Endothelial cell of umbilical vein (primary cell): ENCODE data around the gene NR6A1. TPM values are rescaled to one million over a fixed set of nuclear protein-coding genes. Genes with fewer than 3 reads are reported as not detected.

Experiments
- BruUV-seq: library from RNA; stranded (reverse); fragments of 400-500 nt; replicated peaks from 2 replicates; lab custom pipeline; 2021; lab: Mats Ljungman, UMichigan
- CTCF ChIA-PET: fragments of 300-600, 350-600 bp; sonication (Branson Sonifier 250); formaldehyde crosslinking; loops from one replicate; lab custom pipeline; 2021; ENCODE audit warnings: antibody characterized with exemption, inconsistent platforms; lab: Charles Lee
- POLR2A ChIA-PET: fragments of 300-600, 350-600 bp; sonication (Branson Sonifier 250); formaldehyde crosslinking; loops from one replicate; lab custom pipeline; 2021; ENCODE audit warnings: antibody characterized with exemption, inconsistent platforms; lab: Charles Lee
- DNase-seq: peaks from one replicate; pipeline ENCODE4 v3.0.0-alpha.2; 2011; ENCODE audit warnings: low read depth, low spot score
- FAIRE-seq: peaks from 2 replicates; lab custom pipeline; 2011; peaks lifted over from hg19 to GRCh38; lab: Jason Lieb, UNC
- H2AFZ ChIP-seq: 2 replicates; pipeline ENCODE4 v1.6.0; 2012; ENCODE audit warnings: low read depth, low read length, control low read depth, inconsistent platforms
- H3K27ac ChIP-seq: 2 replicates; pipeline ENCODE4 v1.5.1; 2011; ENCODE audit warnings: low read depth, mild to moderate bottlenecking, control low read depth, low read length, moderate library complexity; ENCODE audit not compliant: insufficient read depth
- H3K27me3 ChIP-seq, 2 experiments: 2 replicates each; pipeline versions ENCODE4 v1.6.0 to v1.6.1; 2011; ENCODE audit warnings: low read length in 2 of 2, mixed read lengths in 1 of 2; ENCODE audit not compliant: control insufficient read depth in 2 of 2, insufficient read depth in 2 of 2
- H3K36me3 ChIP-seq, 2 experiments: 2 replicates in 1 of 2; 3 replicates in 1 of 2; pipeline ENCODE4 v1.5.1; 2011; ENCODE audit warnings: low read length in 2 of 2, mild to moderate bottlenecking in 1 of 2, moderate library complexity in 1 of 2; ENCODE audit not compliant: control insufficient read depth in 2 of 2, insufficient read depth in 2 of 2; ENCODE audit errors: extremely low read depth in 1 of 2
- H3K4me1 ChIP-seq: 3 replicates; pipeline ENCODE4 v1.5.1; 2011; ENCODE audit warnings: mild to moderate bottlenecking, low read length; ENCODE audit not compliant: control insufficient read depth, insufficient read depth; ENCODE audit errors: extremely low read depth
- H3K4me2 ChIP-seq: 2 replicates; pipeline ENCODE4 v1.6.1; 2011; ENCODE audit warnings: low read length, control low read depth, mixed read lengths; ENCODE audit not compliant: insufficient read depth
- H3K4me3 ChIP-seq, 3 experiments: fragments of 200-600 bp in 1 of 3; sonication (generic), shearing (Covaris generic) in 1 of 3; replicated peaks in 1 of 3; 2 replicates each; pipeline ENCODE4 v1.5.1; 2011 to 2016; ENCODE audit warnings: control low read depth in 3 of 3, low read length in 3 of 3, mild to moderate bottlenecking in 2 of 3, inconsistent platforms in 1 of 3, low read depth in 1 of 3, moderate library complexity in 1 of 3; ENCODE audit not compliant: insufficient read depth in 1 of 3
- H3K79me2 ChIP-seq: 2 replicates; pipeline ENCODE4 v1.6.0; 2012; ENCODE audit warnings: low read length, inconsistent platforms; ENCODE audit not compliant: control insufficient read depth, insufficient read depth
- H3K9ac ChIP-seq: replicated peaks from 2 replicates; pipeline ENCODE3; 2011; ENCODE audit warnings: low read length, control low read depth; ENCODE audit not compliant: insufficient read depth; ENCODE audit errors: extremely low read depth
- H3K9me1 ChIP-seq: replicated peaks from 3 replicates; pipeline ENCODE4 v1.6.0; 2011; ENCODE audit warnings: mild to moderate bottlenecking, low read length; ENCODE audit not compliant: control insufficient read depth, insufficient read depth; ENCODE audit errors: extremely low read depth
- H3K9me3 ChIP-seq: replicated peaks from 2 replicates; pipeline ENCODE4 v1.5.1; 2012; ENCODE audit warnings: low read length, inconsistent platforms; ENCODE audit not compliant: control insufficient read depth, insufficient read depth
- H4K20me1 ChIP-seq: replicated peaks from 2 replicates; pipeline ENCODE3; 2011; ENCODE audit warnings: mild to moderate bottlenecking, low read length; ENCODE audit not compliant: control insufficient read depth, insufficient read depth; ENCODE audit errors: extremely low read depth
- EZH2 ChIP-seq: IDR thresholded peaks from 2 replicates; pipeline ENCODE4 v1.6.1; 2012; ENCODE audit warnings: borderline replicate concordance, low read depth, mild to moderate bottlenecking, moderate library complexity, low read length, inconsistent platforms; ENCODE audit not compliant: severe bottlenecking
- FOS ChIP-seq: IDR thresholded peaks from 2 replicates; pipeline ENCODE4 v1.6.1; 2011; ENCODE audit warnings: mild to moderate bottlenecking, low read length, moderate library complexity, borderline replicate concordance; ENCODE audit not compliant: insufficient read depth
- GATA2 ChIP-seq: IDR thresholded peaks from 2 replicates; pipeline ENCODE4 v1.7.0; 2011; ENCODE audit warnings: low read depth, mild to moderate bottlenecking, moderate library complexity, mixed read lengths, low read length; ENCODE audit not compliant: insufficient read length, insufficient read depth
- JUN ChIP-seq: IDR thresholded peaks from 2 replicates; pipeline ENCODE4 v1.6.1; 2011; ENCODE audit warnings: borderline replicate concordance, low read depth; ENCODE audit not compliant: insufficient read length, insufficient read depth
- MYC ChIP-seq: IDR thresholded peaks from one replicate; pipeline ENCODE4 v1.6.1; 2011; ENCODE audit warnings: mild to moderate bottlenecking, low read depth, low read length
- POLR2A ChIP-seq: IDR thresholded peaks from 2 replicates; pipeline ENCODE4 v1.6.1; 2012; ENCODE audit warnings: low read depth, mild to moderate bottlenecking, control low read depth, low read length
- POLR2AphosphoS5 ChIP-seq: IDR thresholded peaks from 2 replicates; pipeline ENCODE4 v1.6.1; 2012; ENCODE audit warnings: low read depth, mild to moderate bottlenecking, control low read depth, low read length, moderate library complexity; ENCODE audit not compliant: insufficient read depth
- dilution Hi-C: fragments of 300-500 bp; cut with MboI; formaldehyde crosslinking; loops from one replicate; pipeline ENCODE4 v1.15.0; 2019; ENCODE audit warnings: low sequenced_read_pairs; ENCODE audit not compliant: extremely low pct_ligation_motif_present
- intact Hi-C: fragments of 100-400 bp; cut with micrococcal nuclease; formaldehyde crosslinking; loops from one replicate; pipeline ENCODE4 v1.10.0; 2022
- polyA plus RNA-seq, 4 experiments: library from polyadenylated mRNA; depleted of rRNA in 3 of 4; stranded (reverse) in 3 of 4; unstranded in 1 of 4; fragments of >200 nt; gene quantifications; 2 replicates each; pipeline versions ENCODE4 v1.2.1 to v1.2.3, GENCODE V29; 2011 to 2012; ENCODE audit warnings: missing spikeins in 1 of 4
- total RNA-seq: library from RNA; stranded (reverse); gene quantifications from 2 replicates; pipeline ENCODE4 v1.2.3, GENCODE V29; 2021
- TF ChIP-seq, protein P1 (sequence below), 2 donors: IDR thresholded peaks; 1 replicate in 1 of 2; 2 replicates in 1 of 2; pipeline ENCODE4 v1.5.1; 2011; ENCODE audit warnings: low read length in 2 of 2, mild to moderate bottlenecking in 2 of 2, moderate library complexity in 2 of 2, control low read depth in 1 of 2, inconsistent platforms in 1 of 2, low read depth in 1 of 2; ENCODE audit not compliant: insufficient read depth in 1 of 2; ENCODE audit errors: extremely low read depth in 1 of 2
- TF ChIP-seq, protein P2 (sequence below): IDR thresholded peaks from 2 replicates; pipeline ENCODE4 v1.6.1; 2011; ENCODE audit not compliant: insufficient read depth, insufficient read length

Gene NR6A1
- total and polyA plus RNA-seq, 2 donors (not counting 3 experiments of a cell fraction or from before 2014, with no cell fraction given): 0.17 to 1.2 TPM

DNA sequence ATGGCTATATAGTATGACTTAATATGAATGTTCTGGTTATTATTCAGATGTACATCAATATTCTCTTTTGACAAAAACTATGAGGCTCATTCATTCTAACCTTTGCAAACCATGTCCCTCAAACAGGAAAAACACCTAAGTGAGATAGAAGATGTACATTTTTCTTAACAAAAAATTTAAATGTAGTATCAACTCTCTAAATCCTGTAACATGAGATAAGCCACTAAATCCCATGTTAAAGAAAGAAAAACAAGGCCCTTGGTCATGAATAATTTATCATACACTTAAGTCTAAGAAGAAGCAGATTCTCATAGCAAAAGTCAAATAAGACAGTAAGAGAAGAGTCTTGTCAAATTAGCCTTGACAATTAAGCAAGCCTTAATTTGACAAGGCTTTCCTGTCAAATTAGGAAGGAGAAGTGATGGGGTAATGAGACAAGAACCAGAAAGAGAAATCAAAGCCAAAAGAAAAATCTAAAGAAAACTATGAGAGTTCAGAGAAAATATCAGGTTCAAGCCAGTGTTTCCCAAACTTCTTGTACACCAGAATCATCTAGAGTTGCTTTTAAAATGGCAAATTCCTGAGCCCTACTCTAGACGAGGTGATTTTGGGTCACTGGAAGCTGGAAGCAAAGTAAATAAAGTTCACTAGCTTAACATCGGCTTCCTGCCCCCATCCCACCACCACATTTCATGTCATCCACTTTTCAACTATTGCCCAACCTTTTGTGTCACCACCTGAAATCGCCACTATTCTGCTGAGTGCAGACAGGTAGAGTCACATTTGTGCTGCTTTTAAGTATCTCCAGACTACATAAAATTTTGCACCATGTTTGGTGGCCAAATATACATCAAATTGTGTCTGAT lies 76.5 kb downstream of the NR6A1 start:
- no peaks in the 10 kb centered on the region for H3K27me3 ChIP-seq
- BruUV-seq: no TSS peak
- H3K9me1 ChIP-seq: no peaks in the 10 kb centered on the region
- no peaks in the 10 kb centered on the region for H4K20me1 ChIP-seq
- intact Hi-C loops (no loop called here), dilution Hi-C loops (no loop called here)
- H3K4me1 ChIP-seq: peaks cover 19% of the 10 kb centered on the region
- ChIA-PET CTCF (interaction anchor here (1.0 kb wide), 2 partner anchors 10 to 77 kb away, joined by 3 to 5 read pairs; no protein-coding TSS in a partner anchor), POLR2A (no interaction called here)
- H3K9ac ChIP-seq: no peak overlapping the region
- H2AFZ ChIP-seq: no peak overlapping the region
- no peak overlapping the region for H3K4me3 ChIP-seq
- peaks cover 0 to 3% of the 10 kb centered on the region in 2 experiments for H3K36me3 ChIP-seq
- H3K9me3 ChIP-seq: no peaks in the 10 kb centered on the region
- no peak overlapping the region for H3K27ac ChIP-seq
- no peak for FAIRE-seq
- no peak overlapping the region for H3K4me2 ChIP-seq
- no peaks in the 10 kb centered on the region for H3K79me2 ChIP-seq
- no peak for DNase-seq
- TF ChIP-seq EZH2 (no peak), MYC (no peak), POLR2AphosphoS5 (no peak), FOS (no peak), POLR2A (no peak), JUN (no peak), GATA2 (no peak)
- TF ChIP-seq, protein P1, sequence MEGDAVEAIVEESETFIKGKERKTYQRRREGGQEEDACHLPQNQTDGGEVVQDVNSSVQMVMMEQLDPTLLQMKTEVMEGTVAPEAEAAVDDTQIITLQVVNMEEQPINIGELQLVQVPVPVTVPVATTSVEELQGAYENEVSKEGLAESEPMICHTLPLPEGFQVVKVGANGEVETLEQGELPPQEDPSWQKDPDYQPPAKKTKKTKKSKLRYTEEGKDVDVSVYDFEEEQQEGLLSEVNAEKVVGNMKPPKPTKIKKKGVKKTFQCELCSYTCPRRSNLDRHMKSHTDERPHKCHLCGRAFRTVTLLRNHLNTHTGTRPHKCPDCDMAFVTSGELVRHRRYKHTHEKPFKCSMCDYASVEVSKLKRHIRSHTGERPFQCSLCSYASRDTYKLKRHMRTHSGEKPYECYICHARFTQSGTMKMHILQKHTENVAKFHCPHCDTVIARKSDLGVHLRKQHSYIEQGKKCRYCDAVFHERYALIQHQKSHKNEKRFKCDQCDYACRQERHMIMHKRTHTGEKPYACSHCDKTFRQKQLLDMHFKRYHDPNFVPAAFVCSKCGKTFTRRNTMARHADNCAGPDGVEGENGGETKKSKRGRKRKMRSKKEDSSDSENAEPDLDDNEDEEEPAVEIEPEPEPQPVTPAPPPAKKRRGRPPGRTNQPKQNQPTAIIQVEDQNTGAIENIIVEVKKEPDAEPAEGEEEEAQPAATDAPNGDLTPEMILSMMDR (IDR thresholded peaks at IDR 0.05; ENCODE audit: extremely low read depth in 1 of 2, insufficient read depth in 1 of 2, low read depth in 1 of 2, low read length in 2 of 2): no peak
- TF ChIP-seq, protein P2, sequence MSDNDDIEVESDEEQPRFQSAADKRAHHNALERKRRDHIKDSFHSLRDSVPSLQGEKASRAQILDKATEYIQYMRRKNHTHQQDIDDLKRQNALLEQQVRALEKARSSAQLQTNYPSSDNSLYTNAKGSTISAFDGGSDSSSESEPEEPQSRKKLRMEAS: no peak
